ENCODE measurements around the gene MRPS24.

MRPS24 gene

DNA sequence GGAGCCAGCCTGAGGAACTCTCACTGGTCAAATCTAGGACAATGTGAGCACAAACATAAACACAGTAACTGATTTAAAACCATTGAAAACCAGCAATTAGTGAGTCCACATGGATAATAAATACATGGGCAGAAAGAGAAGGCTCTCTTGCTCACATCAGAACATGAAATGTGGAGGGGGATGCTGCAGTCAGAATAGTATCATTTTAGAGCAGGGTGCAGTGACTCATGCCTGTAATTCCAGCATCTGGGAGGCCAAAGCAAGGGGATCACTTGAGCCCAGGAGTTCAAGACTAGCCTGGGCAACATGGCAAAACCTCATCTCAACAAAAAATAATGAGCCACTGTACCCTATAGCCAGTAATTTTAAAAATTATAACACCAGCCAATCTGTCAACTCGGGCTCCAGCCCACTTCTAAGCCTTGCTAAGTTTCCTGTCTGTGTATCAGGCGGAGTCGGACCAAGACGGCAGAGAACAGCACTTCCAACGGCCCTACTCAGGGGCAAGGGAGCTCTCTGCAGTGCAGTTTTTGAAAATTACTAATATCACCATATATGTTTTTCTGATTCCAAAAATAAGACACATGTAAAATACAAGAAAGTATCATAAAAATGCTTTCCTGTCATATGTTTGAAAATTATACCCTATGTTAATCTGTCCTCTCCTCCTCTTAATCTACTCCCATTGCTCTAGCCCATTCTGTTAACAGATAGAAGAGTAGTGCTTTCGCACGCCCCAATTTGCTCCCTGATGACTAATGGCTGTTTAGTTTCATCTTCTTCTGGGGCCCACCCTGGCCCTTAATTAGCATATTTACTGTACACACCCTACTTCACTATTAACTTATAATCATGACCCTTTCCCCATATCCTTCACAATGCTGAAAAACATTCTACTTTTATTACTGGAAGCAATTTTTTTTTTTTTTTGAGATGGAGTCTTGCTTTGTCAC is 20.0 kb upstream of the MRPS24 start:
- no peak for TF ChIP-seq CTCF (IDR thresholded peaks at IDR 0.05; ENCODE audit: low read depth, low read length)
- in situ Hi-C loops (cut with HindIII; ENCODE audit: low sequenced_read_pairs) = no loop called here
- H3K4me3 ChIP-seq (ENCODE audit: low read depth, low read length) = no peak overlapping the region
- DNase-seq (ENCODE audit: low read depth, low spot score) = no peak

GRCh38 chr7:43884617-43885016 is 15.3 kb upstream of the MRPS24 start:
- TF ChIP-seq CTCF (IDR thresholded peaks at IDR 0.05; ENCODE audit: low read depth, low read length) = no peak
- DNase-seq (ENCODE audit: low read depth, low spot score) = no peak

GRCh38 chr7:43884209-43884608 is 14.9 kb upstream of the MRPS24 start:
- TF ChIP-seq CTCF (IDR thresholded peaks at IDR 0.05; ENCODE audit: low read depth, low read length) = no peak
- in situ Hi-C loops (cut with HindIII; ENCODE audit: low sequenced_read_pairs) = no loop called here
- H3K4me3 ChIP-seq (ENCODE audit: low read depth, low read length) = no peak overlapping the region
- no peak for DNase-seq (ENCODE audit: low read depth, low spot score)

More at GRCh38 chr7:43884617-43885016, 15.3 kb upstream of the MRPS24 start:
- H3K4me3 ChIP-seq (ENCODE audit: low read depth, low read length) = no peak overlapping the region
- in situ Hi-C loops (cut with HindIII; ENCODE audit: low sequenced_read_pairs) = no loop called here

GRCh38 chr7:43880596-43880995 is 11.3 kb upstream of the MRPS24 start:
- no peak for DNase-seq (ENCODE audit: low read depth, low spot score)
- H3K4me3 ChIP-seq (ENCODE audit: low read depth, low read length) = no peak overlapping the region
- in situ Hi-C loops (cut with HindIII; ENCODE audit: low sequenced_read_pairs) = no loop called here
- TF ChIP-seq CTCF (IDR thresholded peaks at IDR 0.05; ENCODE audit: low read depth, low read length) = no peak

- no peak overlapping the region for H3K4me3 ChIP-seq (ENCODE audit: low read depth, low read length)
- TF ChIP-seq CTCF (IDR thresholded peaks at IDR 0.05; ENCODE audit: low read depth, low read length) = no peak
- peak; percentile 85 for DNase-seq (ENCODE audit: low read depth, low spot score)
- in situ Hi-C loops (cut with HindIII; ENCODE audit: low sequenced_read_pairs) = no loop called here
Observed at GRCh38 chr7:43879477-43879876, 10.2 kb upstream of the MRPS24 start.

DNA sequence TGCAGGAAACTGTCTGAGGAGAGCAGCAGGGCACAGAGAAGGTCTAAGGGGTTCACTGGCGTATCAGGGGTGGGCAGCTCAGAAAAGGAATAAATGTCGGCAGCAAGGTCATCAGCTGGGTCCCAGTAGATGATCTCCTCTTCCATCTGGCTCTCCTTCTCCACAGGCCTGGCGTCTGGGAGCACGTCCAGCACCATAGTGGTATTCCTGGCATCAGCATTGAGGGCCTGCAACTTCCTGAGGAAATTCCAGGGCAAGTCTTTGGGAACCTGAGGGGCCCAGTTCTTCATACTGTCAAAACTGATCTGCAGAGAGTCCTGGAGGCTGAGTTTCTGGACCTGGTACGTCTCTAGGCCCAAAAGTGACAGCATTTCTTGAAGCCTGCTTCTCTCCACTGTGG is 9.6 kb upstream of the MRPS24 start:
- no peak overlapping the region for H3K4me3 ChIP-seq (ENCODE audit: low read depth, low read length)
- in situ Hi-C loops (cut with HindIII; ENCODE audit: low sequenced_read_pairs) = no loop called here
- TF ChIP-seq CTCF (IDR thresholded peaks at IDR 0.05; ENCODE audit: low read depth, low read length) = no peak
- DNase-seq (ENCODE audit: low read depth, low spot score) = peak; percentile 41

Data from astrocyte of the spinal cord (primary cell).